ENCODE data around the gene PSMD8. TPM values are rescaled to one million over a fixed set of nuclear protein-coding genes. Genes with fewer than 3 reads are reported as not detected.

The PSMD8 gene
- total RNA-seq, 1 experiment from 2014 or later = 195 TPM

- no peaks in the 10 kb centered on the region for H3K9me2 ChIP-seq (ENCODE audit: insufficient read depth)
- no peak overlapping the region for H3K27ac ChIP-seq (ENCODE audit: low read depth, low read length)
- H3K4me2 ChIP-seq (ENCODE audit: low read length) = no peak overlapping the region
- H2AFZ ChIP-seq (ENCODE audit: low read depth, low read length, poor library complexity, severe bottlenecking) = no peak overlapping the region
- peaks cover 4 to 7% of the 10 kb centered on the region in 2 experiments; a peak in 2 of 4 replicates for H3K4me1 ChIP-seq (ENCODE audit: control insufficient read depth in 1 of 2, insufficient read depth in 2 of 2, low read length in 2 of 2)
- DNase-seq (ENCODE audit: low read depth, low spot score) = no peak
- RAD21 ChIA-PET (ENCODE audit: low non-redundant PET in 1 of 2, low total read pairs in 2 of 2, uncharacterized antibody in 2 of 2, unreplicated experiment in 2 of 2) = no interaction called here
- TF ChIP-seq EZH2phosphoT487 (IDR thresholded peaks at IDR 0.05; ENCODE audit: borderline replicate concordance) (no peak), CEBPB (IDR thresholded peaks at IDR 0.05; ENCODE audit: low read depth) (no peak), CTCF (IDR thresholded peaks at IDR 0.05 in 2 of 3, conservative IDR thresholded peaks at IDR 0.05 in 1 of 3; ENCODE audit: borderline replicate concordance in 1 of 3, insufficient read depth in 1 of 3, low read depth in 2 of 3, low read length in 2 of 3) (no peak), REST (IDR thresholded peaks at IDR 0.05; ENCODE audit: low read depth) (no peak), SP1 (IDR thresholded peaks at IDR 0.05; ENCODE audit: low read depth) (no peak), JUND (IDR thresholded peaks at IDR 0.05) (no peak), ELF1 (IDR thresholded peaks at IDR 0.05; ENCODE audit: borderline replicate concordance, low read depth) (no peak)
- TF ChIP-seq, protein P1, sequence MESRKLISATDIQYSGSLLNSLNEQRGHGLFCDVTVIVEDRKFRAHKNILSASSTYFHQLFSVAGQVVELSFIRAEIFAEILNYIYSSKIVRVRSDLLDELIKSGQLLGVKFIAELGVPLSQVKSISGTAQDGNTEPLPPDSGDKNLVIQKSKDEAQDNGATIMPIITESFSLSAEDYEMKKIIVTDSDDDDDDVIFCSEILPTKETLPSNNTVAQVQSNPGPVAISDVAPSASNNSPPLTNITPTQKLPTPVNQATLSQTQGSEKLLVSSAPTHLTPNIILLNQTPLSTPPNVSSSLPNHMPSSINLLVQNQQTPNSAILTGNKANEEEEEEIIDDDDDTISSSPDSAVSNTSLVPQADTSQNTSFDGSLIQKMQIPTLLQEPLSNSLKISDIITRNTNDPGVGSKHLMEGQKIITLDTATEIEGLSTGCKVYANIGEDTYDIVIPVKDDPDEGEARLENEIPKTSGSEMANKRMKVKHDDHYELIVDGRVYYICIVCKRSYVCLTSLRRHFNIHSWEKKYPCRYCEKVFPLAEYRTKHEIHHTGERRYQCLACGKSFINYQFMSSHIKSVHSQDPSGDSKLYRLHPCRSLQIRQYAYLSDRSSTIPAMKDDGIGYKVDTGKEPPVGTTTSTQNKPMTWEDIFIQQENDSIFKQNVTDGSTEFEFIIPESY (IDR thresholded peaks at IDR 0.05; ENCODE audit: extremely low read depth, insufficient replicate concordance, low read length) = no peak
- H3K79me2 ChIP-seq (ENCODE audit: insufficient read depth, low read length) = no peaks in the 10 kb centered on the region
- H3K9ac ChIP-seq (ENCODE audit: low read length) = no peak overlapping the region
- POLR2A ChIA-PET = no interaction called here
- H3K27me3 ChIP-seq (ENCODE audit: insufficient read depth, low read length) = no peaks in the 10 kb centered on the region
- H4K20me1 ChIP-seq (ENCODE audit: insufficient read depth) = no peaks in the 10 kb centered on the region
- CTCF ChIA-PET = no interaction called here
- H3K36me3 ChIP-seq (ENCODE audit: control insufficient read depth in 1 of 2, insufficient read depth in 2 of 2, low read length in 2 of 2) = no peaks in the 10 kb centered on the region
- no peaks in the 10 kb centered on the region for H3K9me3 ChIP-seq (ENCODE audit: control insufficient read depth in 1 of 2, insufficient read depth in 1 of 2, low read depth in 1 of 2, low read length in 2 of 2)
- BruUV-seq (replicated peaks) = no TSS peak
- no peak for ATAC-seq
- intact Hi-C loops (cut with micrococcal nuclease) = no loop called here
- H3K4me3 ChIP-seq (replicated peaks in 1 of 2; ENCODE audit: low read depth in 1 of 2, low read length in 2 of 2) = no peak overlapping the region
Observed at GRCh38 chr19:38369584-38369983, 4.8 kb upstream of the PSMD8 start.
